Activated CD4-positive, alpha-beta T cell treated with anti-CD3 and anti-CD28 coated beads, Interleukin-2, amount 50 U/mL, for 48 hours (primary cell): Measurements from ENCODE around the gene PSMD11.

Experiments
- DNase-seq, 2 experiments: peaks; one replicate each; pipeline ENCODE4 v3.0.0-alpha.2; 2020

Gene PSMD11

DNA sequence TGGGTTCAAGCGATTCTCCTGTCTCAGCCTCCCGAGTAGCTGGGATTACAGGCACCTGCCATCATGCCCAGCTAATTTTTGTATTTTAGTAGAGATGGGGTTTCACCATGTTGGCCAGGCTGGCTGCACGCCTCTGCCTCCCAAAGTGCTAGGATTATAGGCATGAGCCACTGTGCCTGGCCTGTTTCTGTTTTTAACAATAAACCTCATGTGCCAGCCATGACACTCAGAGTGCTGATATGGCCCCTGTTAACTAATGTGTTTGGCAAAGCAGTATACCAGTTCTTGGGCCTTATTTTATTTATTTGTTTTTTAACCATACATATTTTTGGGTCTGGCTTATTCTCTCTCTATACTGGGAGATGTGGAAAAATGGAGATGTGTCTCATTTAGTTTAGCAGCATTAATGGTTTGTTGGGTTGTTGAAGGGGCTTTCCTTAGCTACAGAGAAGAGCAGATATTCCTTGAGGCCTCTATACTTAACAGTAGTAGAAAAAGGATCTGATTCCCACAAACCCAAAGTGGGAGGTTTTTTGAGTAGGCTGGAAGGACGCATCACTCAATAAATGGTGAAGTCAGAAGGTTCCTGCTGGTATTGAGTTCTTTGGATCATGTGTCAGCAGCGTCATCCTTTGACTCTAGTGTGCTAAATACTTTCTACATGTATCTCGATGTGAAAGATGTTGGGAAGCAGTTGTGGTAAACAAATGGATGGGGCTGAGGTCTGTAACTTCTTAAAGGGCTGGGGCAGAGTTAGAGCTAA lies 26.3 kb downstream of the PSMD11 start:
- DNase-seq = no peak

DNA sequence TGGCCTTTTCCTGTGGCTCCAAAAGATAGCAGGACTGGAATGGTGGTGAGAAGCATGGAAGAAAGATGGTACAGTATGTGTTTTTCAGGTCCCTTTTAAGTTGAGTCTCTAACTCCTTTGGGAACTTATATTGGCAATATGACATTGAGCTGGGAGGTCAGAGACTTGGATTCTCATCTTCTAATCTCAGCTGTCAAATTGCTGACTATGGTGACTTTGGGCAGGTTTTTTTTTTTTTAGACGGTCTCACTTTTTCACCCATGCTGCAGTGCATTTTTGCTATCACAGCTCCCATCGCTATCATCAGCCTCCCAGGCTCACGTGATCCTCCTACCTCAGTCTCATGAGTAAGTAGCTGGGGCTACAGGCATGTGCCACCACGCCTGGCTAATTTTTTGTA lies 27.3 kb downstream of the PSMD11 start:
- no peak for DNase-seq

DNA sequence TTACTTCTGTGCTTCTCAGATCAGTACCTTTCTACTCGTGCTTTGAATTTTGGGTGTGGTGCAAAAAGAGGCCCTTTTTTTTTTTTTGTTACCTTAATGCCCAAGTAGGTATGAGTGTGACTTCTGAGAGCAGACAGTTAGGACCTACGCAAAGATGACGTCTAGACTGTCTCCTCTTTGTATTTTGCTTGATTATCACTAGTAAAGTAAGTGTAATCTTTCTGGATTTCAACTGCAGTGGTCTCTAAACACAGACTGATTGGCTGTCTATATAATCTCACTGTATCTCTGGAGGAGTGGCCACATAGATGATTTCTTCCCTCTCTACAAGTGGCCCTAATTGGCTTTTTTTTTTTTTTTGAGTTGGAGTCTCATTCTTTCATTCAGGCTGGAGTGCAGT lies 30.9 kb downstream of the PSMD11 start:
- DNase-seq = no peak

DNA sequence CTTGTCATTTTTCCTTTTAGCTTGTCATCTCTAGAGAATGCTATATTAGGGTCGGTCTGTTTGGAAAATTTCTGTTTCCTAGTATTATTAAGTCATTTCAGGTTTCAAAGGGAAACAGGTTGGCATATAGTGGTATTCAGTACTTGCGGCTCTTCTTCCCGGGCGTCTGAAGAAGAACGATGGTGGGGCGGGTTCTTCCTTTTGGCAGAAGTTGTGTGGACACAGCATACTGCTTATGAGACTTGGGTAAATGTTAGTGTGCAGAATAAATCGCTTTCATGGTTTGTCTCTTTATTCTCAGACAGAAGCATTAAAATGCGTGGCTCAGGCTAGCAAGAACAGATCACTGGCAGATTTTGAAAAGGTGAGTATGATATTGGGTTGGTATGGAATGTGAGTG lies 32.9 kb downstream of the PSMD11 start:
- no peak for DNase-seq

DNA sequence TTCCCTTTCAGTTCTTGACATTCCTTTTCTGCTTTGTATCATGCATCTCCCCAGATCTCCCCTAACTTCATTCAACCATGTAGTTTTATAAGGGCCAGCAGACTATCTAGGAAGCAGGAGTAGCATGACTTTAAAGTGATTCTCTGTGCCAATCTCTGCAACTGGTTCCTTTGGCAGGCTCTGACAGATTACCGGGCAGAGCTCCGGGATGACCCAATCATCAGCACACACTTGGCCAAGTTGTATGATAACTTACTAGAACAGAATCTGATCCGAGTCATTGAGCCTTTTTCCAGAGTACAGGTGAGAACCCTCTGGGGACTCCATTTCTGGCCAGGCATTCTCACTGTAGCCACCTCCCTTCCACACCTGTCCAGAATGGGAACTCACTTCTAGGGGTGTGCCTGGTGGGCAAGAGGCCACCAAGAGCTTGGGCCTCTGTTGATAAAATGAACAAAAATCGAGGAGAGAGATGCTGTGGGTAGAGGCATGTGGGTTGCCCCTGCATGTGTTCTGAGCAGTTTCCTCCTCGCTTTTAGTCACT lies 34.8 kb downstream of the PSMD11 start:
- no peak for DNase-seq

DNA sequence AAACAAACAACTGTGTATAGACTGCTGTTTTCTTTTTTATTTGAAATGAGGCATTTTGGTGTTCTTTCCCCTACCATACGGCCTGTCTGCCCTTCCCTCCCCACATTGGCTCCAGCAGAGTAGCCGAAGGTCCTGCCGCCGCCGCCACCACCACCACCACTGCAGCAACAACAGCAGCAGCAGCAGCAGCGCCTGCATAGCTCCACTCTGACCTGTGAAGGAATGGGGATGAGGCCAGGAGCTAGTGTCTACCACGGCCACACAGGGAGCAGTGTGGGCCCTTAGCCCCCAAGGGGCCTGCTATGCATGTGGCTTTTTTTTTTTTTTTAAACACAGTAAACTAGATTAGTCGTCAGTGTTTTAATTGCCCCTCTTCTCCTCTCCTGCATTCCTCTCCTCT lies 36.9 kb downstream of the PSMD11 start:
- no peak for DNase-seq

DNA sequence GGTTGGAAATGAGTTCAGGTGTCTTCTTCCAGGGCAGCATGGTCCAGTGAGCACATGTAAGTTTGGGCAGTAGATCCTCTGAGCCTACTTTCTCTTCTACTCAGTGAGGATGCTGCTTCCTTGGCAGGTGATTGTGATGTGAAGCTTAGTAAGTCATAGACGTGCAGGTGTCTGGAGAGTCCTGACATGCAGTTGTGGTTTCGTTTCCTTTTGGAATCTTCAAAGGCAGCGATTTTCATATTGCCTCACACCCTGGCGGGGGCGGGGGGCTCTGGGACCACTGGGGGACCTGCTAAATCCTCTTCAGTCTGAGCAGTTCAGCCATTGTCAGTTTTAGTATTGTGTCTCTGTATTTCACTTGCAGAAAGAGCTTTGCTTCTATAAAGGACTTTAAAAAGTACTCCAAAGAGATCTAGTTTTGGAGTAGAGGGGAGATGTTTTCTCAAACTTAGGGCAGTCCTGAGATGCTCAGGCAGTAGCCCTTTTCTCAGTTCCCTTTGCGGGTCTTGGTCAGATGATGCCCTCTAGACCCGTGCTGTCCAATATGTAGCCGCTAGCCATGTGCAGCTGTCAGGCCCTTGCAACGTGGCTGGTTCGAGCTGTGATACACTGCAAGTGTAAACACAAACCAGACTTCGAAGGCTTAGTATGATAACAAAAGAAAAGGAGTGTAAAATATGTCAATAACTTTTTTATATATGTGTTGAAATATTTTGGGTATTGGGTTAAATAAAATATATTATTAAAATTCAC lies 38.4 kb downstream of the PSMD11 start:
- DNase-seq = no peak

DNA sequence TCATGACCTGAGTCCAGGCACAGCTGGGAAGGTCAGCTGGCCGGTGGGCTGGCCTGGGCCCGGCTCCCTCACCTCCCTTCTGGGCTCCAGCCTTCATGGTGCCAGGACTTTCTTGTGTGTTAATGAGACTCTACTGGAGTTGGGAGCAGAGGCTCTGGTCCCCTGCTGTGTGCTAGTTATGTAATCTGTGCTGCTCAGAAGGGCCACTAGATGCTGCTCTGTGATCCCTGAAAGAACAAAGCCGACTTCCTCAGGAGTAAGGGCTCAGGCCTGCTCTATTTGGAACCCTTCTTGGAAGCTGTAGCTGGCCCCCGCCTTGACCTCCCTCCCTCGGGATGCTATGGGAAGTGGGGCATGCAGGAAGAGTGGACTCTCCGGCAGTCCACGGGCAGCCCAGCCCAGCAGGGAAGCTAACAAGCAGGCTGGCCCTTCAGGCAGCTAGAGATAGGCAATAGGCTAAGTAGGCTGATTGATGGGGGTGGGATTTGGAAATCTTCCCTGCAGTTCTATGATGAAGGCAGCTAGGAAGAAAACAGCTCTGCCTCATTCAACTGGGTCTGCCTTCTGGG lies 39.2 kb downstream of the PSMD11 start:
- peak; percentile 20 to 27 for DNase-seq

DNA sequence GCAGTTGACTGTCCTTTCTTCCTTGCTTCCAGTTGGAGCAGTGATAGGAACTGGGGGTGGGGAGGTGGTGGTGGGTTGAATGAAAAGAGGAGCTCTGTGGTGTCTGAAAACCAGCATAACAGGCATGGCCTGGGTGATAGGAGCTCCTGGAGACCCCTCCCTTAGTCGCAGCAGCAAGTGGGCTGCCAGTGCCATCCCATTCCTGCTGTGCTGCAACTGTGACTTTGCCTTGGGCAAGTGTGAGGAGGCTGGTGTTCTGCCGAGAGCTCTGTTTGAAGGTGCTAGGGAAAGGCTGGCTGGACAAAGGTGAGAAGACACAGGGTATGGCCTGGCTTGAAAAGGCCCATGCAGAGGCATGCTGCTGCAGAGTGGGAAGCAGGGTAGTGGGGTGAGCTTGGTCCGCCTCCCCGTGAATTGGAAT lies 39.7 kb downstream of the PSMD11 start:
- no peak for DNase-seq

DNA sequence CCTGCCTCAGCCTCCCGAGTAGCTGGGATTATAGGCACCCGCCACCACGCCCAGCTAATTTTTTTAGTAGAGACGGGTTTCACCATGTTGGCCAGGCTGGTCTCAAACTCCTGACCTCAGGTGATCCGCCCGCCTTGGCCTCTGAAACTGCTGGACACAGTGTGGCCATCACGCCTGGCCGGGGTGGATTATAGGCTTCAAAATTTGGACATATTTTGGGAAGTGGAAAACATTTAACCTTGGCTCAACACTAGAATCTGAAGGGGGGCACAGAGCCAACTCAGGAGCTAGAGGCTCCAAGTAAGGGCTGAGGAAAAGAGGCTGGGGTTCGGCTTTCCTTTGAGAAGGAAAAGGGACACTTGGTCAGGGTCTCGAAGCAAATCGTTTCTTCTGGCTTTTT lies 40.3 kb downstream of the PSMD11 start:
- DNase-seq = no peak

DNA sequence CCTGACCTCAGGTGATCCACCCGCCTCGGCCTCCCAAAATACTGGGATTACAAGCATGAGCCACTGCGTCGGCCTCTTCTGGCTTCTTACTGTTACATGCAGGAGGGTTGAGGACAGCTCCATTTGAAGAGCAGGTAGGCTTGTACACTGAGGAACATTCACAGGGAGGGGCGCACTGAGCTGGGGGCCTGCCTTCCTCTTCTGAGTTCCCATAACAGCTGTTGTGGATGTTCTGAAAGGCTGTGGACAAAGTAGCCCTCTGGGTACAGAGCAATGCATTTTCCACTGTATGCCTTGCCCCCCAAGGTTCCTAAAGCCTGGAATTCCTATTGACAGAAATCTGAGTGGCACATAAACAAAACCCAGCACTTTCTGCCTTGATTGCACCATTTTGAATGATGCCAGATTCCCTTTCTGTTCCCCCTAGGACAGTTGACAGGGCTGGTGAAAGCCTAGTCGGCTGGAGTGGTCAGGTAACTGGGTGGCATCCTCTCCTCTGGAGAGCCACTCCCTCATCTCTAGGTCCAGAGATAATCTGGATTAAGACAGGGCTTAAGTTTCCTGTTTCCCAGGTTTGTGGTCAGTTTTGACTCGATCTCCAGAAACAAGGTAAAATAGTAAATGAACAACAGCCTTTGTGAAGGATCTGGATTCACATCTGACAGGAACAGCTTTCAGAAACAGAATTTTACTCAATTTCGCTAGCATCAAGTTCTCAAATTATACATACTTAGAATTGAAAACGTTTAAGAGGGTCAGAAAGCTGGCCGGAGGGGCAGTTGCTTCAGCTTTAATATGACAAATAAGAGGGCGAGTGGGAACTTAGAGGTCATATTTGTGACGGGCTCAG lies 41.2 kb downstream of the PSMD11 start:
- DNase-seq = no peak

DNA sequence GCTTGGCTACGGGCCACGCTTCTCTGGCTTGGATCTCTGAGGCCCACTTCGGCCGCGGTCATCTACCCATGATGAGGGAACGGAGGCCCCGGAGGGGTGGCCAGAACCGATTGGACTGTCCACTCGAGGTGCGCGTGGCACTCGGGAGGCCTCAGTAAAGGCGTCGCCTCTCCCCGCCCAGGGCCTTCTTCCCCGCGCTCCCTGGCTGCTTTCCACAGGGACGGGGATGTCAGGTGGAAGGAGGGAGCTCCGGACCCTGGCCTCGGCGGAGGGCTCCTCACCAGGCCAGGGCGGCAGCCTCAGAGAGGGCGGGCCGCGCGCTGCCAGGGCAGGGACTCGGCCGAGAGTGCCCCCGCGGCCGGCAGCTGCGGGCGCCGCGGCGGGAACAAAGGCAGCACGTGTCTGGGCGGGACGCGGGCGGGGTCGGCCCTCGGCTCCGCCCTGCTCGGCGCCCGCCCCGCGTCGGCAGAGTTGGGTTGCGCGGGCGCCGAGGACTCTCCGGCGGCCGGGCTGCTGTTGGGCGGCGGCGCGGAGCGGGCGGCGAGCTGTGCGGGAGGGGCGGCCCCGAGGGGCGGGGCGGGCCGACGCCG lies 41.9 kb downstream of the PSMD11 start:
- DNase-seq = peak; percentile 67 to 69

DNA sequence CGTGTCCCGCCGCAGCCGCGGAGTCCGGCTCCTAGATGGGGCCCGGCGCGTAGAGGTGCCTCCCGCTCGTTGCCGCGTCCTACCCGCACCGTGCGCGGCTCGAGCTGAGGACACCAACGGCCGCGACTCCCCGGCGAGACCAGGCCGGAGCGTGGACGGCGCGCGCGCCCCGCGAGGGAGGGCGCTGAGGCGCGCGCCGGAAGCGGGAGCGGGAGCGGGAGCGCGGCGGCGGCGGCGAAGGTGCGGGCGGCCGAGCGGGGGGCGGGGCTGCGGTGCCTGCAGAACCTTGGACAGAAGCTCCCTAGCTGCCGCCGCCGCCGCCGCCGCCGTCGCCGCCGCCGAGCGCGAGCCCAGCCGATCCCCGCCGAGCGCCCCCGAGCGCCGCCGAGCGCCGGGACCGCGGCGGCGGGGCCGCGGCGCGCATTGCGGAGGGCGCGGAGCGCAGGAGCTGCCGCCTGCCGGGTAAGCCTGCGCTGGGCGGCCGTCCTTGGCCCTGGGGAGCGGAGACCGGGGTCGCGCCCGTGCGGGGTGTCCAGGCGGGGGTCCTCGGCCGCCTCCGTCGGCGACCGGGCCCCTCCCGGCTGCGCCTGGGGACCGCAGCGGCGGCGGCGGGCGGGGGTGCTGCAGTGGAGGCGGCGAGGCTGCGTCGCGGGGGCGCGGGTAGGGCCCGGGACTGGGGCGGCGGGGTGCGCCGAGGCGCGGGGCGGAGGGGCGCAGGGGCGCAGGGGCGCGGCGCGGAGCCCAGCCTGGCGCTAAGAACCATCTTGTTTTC lies 42.6 kb downstream of the PSMD11 start, which contains the start of gene CDK5R1:
CDK5R1 (plus strand) TSS at position 293 of the 772 bp plus-strand sequence. CDS start 628 bp downstream, outside the sequence.
- DNase-seq = peak; percentile 71 to 76

DNA sequence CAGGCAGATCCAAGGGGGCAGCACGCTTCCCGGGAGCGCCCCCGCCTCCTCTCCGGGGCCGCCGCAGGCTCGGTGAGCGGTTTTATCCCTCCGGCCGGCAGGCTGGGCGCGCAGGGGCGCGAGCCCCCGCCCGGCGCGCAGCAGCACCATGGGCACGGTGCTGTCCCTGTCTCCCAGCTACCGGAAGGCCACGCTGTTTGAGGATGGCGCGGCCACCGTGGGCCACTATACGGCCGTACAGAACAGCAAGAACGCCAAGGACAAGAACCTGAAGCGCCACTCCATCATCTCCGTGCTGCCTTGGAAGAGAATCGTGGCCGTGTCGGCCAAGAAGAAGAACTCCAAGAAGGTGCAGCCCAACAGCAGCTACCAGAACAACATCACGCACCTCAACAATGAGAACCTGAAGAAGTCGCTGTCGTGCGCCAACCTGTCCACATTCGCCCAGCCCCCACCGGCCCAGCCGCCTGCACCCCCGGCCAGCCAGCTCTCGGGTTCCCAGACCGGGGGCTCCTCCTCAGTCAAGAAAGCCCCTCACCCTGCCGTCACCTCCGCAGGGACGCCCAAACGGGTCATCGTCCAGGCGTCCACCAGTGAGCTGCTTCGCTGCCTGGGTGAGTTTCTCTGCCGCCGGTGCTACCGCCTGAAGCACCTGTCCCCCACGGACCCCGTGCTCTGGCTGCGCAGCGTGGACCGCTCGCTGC lies 43.3 kb downstream of the PSMD11 start:
- peak; percentile 46 to 54 for DNase-seq

DNA sequence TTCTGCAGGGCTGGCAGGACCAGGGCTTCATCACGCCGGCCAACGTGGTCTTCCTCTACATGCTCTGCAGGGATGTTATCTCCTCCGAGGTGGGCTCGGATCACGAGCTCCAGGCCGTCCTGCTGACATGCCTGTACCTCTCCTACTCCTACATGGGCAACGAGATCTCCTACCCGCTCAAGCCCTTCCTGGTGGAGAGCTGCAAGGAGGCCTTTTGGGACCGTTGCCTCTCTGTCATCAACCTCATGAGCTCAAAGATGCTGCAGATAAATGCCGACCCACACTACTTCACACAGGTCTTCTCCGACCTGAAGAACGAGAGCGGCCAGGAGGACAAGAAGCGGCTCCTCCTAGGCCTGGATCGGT lies 43.9 kb downstream of the PSMD11 start:
- DNase-seq = no peak

DNA sequence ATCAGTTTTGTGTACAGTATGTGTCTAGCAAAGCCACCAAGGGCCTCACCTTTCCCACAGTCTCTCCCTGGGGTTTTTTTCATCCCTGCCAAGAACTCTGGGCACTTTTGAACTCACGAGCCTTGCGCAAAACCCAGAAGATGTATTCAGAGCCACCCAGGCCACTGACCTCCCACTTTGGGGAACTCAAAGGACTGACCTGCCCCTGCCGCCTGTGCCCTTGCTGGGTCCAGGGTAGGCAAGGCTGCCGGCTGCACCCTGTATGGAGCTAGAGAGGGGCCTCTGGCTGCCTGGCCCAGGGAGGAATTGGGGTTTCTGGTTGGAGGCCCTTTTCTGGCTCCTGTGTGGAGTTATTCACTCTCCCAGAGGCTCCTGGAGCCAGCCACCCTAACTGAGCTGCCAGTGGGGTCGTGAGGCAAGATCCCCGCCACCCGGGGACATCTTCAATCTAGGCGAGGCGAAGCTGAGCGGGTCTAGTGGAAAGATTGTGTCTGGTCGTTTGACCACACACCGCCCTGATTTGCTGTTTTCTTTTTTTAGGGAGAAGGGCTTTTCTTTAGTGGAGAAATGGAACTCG lies 44.4 kb downstream of the PSMD11 start:
- no peak for DNase-seq

DNA sequence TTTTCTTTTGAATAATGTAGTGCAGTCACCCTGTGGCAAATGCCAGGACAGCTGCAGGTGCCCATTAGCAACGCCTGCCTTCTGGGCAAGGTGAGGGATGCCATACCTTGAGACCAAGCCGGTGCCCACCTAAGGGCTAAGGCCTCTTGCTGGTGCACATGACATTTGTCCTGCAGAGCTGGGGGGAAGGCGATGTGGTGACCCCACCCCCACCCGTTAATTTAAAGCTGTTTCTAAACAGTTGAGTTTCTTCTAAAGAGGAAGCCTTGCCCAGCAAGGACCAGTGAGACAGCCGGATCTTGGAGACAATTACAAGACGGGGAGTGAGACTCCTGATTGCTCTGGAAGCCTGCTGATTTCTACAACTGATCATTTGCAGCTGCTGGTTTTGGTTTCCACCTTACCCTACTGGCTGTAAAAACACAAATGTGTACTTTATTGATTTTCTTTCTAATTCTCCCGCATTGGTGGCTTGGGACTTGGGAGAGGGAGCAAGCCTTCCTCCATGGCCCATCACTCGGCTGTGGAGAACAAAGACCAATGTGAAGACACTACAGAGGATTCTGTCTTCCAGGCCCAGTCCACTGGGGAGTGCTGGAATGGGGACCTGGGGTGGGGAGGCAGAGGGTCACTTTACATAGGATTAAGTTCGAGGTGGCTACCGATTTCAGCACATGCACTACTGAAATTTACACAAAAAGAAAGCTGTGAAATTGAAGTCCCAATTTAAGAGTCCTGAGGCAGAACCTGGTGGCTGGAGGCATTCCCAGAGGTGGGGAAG lies 45.2 kb downstream of the PSMD11 start:
- DNase-seq = no peak

DNA sequence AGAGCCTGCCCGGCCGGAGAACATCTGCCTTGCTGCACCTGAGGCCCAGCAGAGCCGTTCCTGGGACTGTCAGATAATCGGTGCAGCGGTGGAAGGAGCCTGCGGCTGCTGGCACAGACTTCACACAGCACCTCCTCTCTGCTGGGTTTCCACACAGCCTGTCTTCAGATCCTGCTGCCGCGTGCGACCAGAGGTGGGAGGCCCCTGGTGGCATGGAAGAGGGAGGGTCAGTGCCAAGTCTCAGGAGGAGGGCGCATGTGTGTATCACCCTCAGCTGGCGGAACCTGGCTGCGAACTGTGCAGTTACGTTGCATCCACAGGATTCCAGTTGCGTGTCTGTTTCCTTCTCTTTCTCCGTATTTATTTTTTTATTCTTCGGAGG lies 45.8 kb downstream of the PSMD11 start:
- DNase-seq = peak; percentile 39 to 50

DNA sequence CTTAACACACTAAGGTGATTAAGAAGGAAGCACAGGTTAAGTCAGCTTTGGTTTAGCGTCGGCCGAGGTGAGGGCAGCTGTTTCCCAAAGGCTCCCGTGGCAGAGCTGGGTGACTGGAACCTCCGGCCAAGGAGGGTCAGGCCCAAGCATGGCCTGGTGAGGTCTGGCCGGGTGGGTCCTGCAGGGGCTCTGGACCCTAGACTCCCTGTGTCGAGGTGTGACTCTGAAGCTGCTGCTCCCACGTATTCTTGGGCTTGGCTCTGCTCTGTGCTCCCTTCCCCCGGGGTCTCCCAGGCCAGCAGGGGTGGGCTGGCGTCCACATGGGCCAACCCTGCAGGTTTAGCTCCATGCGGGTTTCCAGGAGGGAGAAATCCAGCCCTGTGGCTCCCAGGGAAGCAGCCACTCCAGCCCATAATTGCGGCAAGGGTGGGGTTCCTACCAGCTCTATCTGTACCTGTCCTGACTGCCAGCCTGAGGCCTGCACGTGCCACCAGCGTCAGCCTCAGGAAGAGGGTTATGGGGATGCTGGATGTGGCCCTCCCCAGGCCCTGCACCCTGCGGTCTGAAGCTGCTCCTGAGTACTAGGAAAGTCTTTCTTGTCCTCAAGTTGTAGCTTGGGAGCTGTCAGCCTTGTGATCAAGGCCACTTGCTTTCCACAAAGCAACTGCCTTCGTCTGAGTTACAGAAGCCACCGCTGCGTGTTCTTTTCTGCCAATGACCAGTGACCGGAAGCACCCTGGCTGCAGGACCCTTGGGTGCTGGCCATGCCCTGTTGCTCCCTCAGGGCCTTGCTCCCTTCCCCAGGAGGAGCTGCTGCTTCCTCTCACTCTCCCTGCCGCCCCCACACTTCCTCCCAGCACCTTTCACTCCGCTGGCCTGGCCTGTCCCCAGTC lies 47.3 kb downstream of the PSMD11 start:
- DNase-seq = peak; percentile 56 to 64
